Measurements from ENCODE around the gene CYP19A1. TPM values are rescaled to one million over a fixed set of nuclear protein-coding genes. Genes with fewer than 3 reads are reported as not detected.

Gene CYP19A1
- total RNA-seq, 1 donor from 2014 or later, result not detected

GRCh38 chr15:51255533-51255932 is 82.9 kb downstream of the CYP19A1 start:
- Histone ChIP-seq H3F3A (ENCODE audit: low read depth) (no peaks in the 10 kb centered on the region), H3K4me3 (no peak overlapping the region), H3K9me3 (ENCODE audit: low read depth) (no peaks in the 10 kb centered on the region), H3K79me2 (ENCODE audit: low read depth) (no peaks in the 10 kb centered on the region), H3K27ac (no peak overlapping the region), H3K4me1 (no peaks in the 10 kb centered on the region), H3K4me2 (no peak overlapping the region), H2AFZ (replicated peaks) (no peak overlapping the region), H3K36me3 (no peaks in the 10 kb centered on the region), H4K20me1 (ENCODE audit: low read depth) (no peaks in the 10 kb centered on the region), H3K9ac (no peak overlapping the region), H3K27me3 (no peaks in the 10 kb centered on the region)
- Mint-ChIP-seq H3K36me3 (no peaks in the 10 kb centered on the region), H3K4me3 (no peak overlapping the region), H3K27ac (no peak overlapping the region), H3K9me3 (peaks cover 2% of the 10 kb centered on the region), H3K4me1 (no peaks in the 10 kb centered on the region), H3K27me3 (ENCODE audit: insufficient read depth, low read depth) (peaks cover 2% of the 10 kb centered on the region)
- TF ChIP-seq EZH2phosphoT487 (IDR thresholded peaks at IDR 0.05) (no peak), EZH2 (IDR thresholded peaks at IDR 0.05) (no peak), CTCF (IDR thresholded peaks at IDR 0.05) (no peak)
- no peak for DNase-seq (ENCODE audit: low spot score)

DNA sequence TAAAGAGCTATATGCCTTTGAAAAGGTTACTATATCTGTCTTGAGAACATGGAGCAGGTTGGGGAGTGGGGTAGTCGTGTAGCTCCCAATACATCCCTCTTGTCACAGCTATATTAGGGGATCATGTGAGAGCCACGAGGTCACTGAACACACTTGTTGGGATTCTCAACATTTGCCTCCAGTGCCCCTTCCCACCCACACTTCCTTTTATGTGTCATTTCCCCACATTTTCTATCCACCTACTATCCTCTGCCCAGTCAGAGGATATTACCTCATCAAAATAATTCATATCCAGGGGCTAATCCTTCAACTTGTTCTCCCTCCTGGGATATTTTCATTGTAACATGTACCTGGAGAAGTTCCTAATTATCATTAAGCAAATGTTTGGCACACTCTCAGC is 85.0 kb downstream of the CYP19A1 start:
- no peaks in the 10 kb centered on the region for H3K4me1 Mint-ChIP-seq

DNA sequence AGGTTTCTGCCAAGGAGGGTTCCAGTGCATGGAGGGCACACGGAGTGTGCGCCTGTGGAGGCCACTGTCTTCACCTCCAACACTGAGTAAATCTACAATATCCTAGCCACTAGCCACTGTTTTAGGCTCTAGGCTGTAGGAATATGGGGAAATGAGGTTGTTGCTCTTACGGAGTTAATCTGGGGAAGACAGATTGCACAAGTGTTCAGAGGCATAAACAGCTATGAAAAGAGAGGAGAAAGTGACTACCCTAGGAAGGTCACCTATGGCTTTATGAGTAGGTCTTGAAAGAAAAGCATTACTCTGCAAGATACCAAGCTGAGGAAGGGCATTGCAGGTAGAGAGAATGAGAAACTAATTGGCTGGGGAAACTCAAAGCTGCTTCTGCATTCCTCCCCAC is 85.7 kb downstream of the CYP19A1 start:
- H3K27me3 ChIP-seq, result no peaks in the 10 kb centered on the region
- H3K27me3 Mint-ChIP-seq (ENCODE audit: insufficient read depth, low read depth), result peaks cover 6% of the 10 kb centered on the region

More for the DNA sequence above, 85.0 kb downstream of the CYP19A1 start:
- peaks cover 2% of the 10 kb centered on the region for H3K9me3 Mint-ChIP-seq
- H3K79me2 ChIP-seq (ENCODE audit: low read depth), result no peaks in the 10 kb centered on the region
- H2AFZ ChIP-seq (replicated peaks), result no peak overlapping the region
- H4K20me1 ChIP-seq (ENCODE audit: low read depth), result no peaks in the 10 kb centered on the region
- H3K4me3 ChIP-seq, result no peak overlapping the region
- H3K36me3 ChIP-seq, result no peaks in the 10 kb centered on the region
- no peaks in the 10 kb centered on the region for H3K4me1 ChIP-seq
- H3K27ac Mint-ChIP-seq, result no peak overlapping the region
- H3K9me3 ChIP-seq (ENCODE audit: low read depth), result no peaks in the 10 kb centered on the region
- H3K27me3 Mint-ChIP-seq (ENCODE audit: insufficient read depth, low read depth), result peaks cover 4% of the 10 kb centered on the region
- no peak overlapping the region for H3K4me2 ChIP-seq
- no peak overlapping the region for H3K9ac ChIP-seq
- H3K27ac ChIP-seq, result no peak overlapping the region
- no peak for DNase-seq (ENCODE audit: low spot score)
- H3F3A ChIP-seq (ENCODE audit: low read depth), result no peaks in the 10 kb centered on the region
- TF ChIP-seq EZH2 (IDR thresholded peaks at IDR 0.05) (no peak), CTCF (IDR thresholded peaks at IDR 0.05) (no peak), EZH2phosphoT487 (IDR thresholded peaks at IDR 0.05) (no peak)
- no peaks in the 10 kb centered on the region for H3K36me3 Mint-ChIP-seq
- no peaks in the 10 kb centered on the region for H3K27me3 ChIP-seq
- no peak overlapping the region for H3K4me3 Mint-ChIP-seq

More for the DNA sequence above, 85.7 kb downstream of the CYP19A1 start:
- no peaks in the 10 kb centered on the region for H3K4me1 ChIP-seq
- no peak overlapping the region for H3K27ac ChIP-seq
- H3K9me3 ChIP-seq (ENCODE audit: low read depth), result no peaks in the 10 kb centered on the region
- Mint-ChIP-seq H3K27ac (no peak overlapping the region), H3K4me3 (no peak overlapping the region), H3K4me1 (no peaks in the 10 kb centered on the region), H3K36me3 (no peaks in the 10 kb centered on the region), H3K9me3 (peaks cover 2% of the 10 kb centered on the region)
- no peak overlapping the region for H3K4me3 ChIP-seq
- no peaks in the 10 kb centered on the region for H4K20me1 ChIP-seq (ENCODE audit: low read depth)
- H3K4me2 ChIP-seq, result no peak overlapping the region
- H2AFZ ChIP-seq (replicated peaks), result no peak overlapping the region
- no peaks in the 10 kb centered on the region for H3K36me3 ChIP-seq
- TF ChIP-seq EZH2 (IDR thresholded peaks at IDR 0.05) (no peak), EZH2phosphoT487 (IDR thresholded peaks at IDR 0.05) (no peak), CTCF (IDR thresholded peaks at IDR 0.05) (no peak)
- no peak for DNase-seq (ENCODE audit: low spot score)
- no peak overlapping the region for H3K9ac ChIP-seq
- H3K79me2 ChIP-seq (ENCODE audit: low read depth), result no peaks in the 10 kb centered on the region
- no peaks in the 10 kb centered on the region for H3F3A ChIP-seq (ENCODE audit: low read depth)
